SK-N-SH (cell line): Measurements from ENCODE around the gene PRKCI. TPM values are rescaled to one million over a fixed set of nuclear protein-coding genes. Genes with fewer than 3 reads are reported as not detected.

ENCODE experiments used
- CTCF ChIA-PET: fragments of 300-600, 350-600 bp; formaldehyde crosslinking; extraction: SDS; loops from one replicate; lab custom pipeline; 2021; lab: Yijun Ruan, JAX
- POLR2A ChIA-PET: fragments of 350-600 bp; sonication (Branson Sonifier 250); formaldehyde crosslinking; extraction: SDS; loops from one replicate; lab custom pipeline; 2020; ENCODE audit warnings: antibody characterized with exemption, inconsistent platforms; lab: Yijun Ruan, JAX
- DNase-seq: peaks from one replicate; pipeline ENCODE4 v3.0.0; 2012
- H2AFZ ChIP-seq: fragments of 200-600 bp; sonication (generic); 2 replicates; pipeline ENCODE4 v1.8.1; 2016; ENCODE audit warnings: antibody characterized with exemption, mild to moderate bottlenecking, low read depth
- H3F3A ChIP-seq: fragments of 200-600 bp; sonication (generic); replicated peaks from 2 replicates; pipeline ENCODE3; 2016; ENCODE audit warnings: antibody characterized with exemption, mild to moderate bottlenecking; ENCODE audit not compliant: insufficient read depth
- H3K27ac ChIP-seq, 2 experiments: fragments of 200-500 bp in 1 of 2; fragments of 200-600 bp in 1 of 2; sonication (Bioruptor generic) in 1 of 2; sonication (generic), shearing (Covaris generic) in 1 of 2; 2 replicates each; pipeline versions ENCODE4 v1.5.1 to v1.6.1; 2014 to 2016; ENCODE audit warnings: low read depth in 2 of 2, inconsistent platforms in 1 of 2, low read length in 1 of 2, mild to moderate bottlenecking in 1 of 2, mixed read lengths in 1 of 2
- H3K27me3 ChIP-seq: fragments of 200-600 bp; sonication (generic), shearing (Covaris generic); 2 replicates; pipeline ENCODE4 v1.6.1; 2016; ENCODE audit warnings: mixed run types; ENCODE audit not compliant: insufficient read depth
- H3K36me3 ChIP-seq, 2 experiments: fragments of 200-500 bp in 1 of 2; fragments of 200-600 bp in 1 of 2; sonication (Bioruptor generic) in 1 of 2; sonication (generic) in 1 of 2; replicated peaks in 1 of 2; 2 replicates each; pipeline versions ENCODE3 to v1.5.1; 2014 to 2016; ENCODE audit warnings: low read length in 1 of 2, mild to moderate bottlenecking in 1 of 2; ENCODE audit not compliant: insufficient read depth in 2 of 2, control insufficient read depth in 1 of 2
- H3K4me1 ChIP-seq, 2 experiments: fragments of 200-500 bp in 1 of 2; fragments of 200-600 bp in 1 of 2; sonication (Bioruptor generic) in 1 of 2; sonication (generic), shearing (Covaris generic) in 1 of 2; 2 replicates each; pipeline versions ENCODE4 v1.5.1 to v1.6.1; 2014 to 2016; ENCODE audit warnings: low read depth in 1 of 2, low read length in 1 of 2, mixed run types in 1 of 2; ENCODE audit not compliant: insufficient read depth in 2 of 2, control insufficient read depth in 1 of 2
- H3K4me2 ChIP-seq: fragments of 200-600 bp; sonication (generic), shearing (Covaris generic); 2 replicates; pipeline ENCODE4 v1.6.1; 2017; ENCODE audit warnings: mixed run types
- H3K4me3 ChIP-seq, 2 experiments: fragments of 200-500 bp in 1 of 2; fragments of 200-600 bp in 1 of 2; sonication (Bioruptor generic) in 1 of 2; sonication (generic), shearing (Covaris generic) in 1 of 2; 2 replicates each; pipeline versions ENCODE4 v1.5.1 to v1.8.1; 2014 to 2016; ENCODE audit warnings: low read depth in 2 of 2, inconsistent platforms in 1 of 2, low read length in 1 of 2, mild to moderate bottlenecking in 1 of 2, mixed read lengths in 1 of 2, moderate library complexity in 1 of 2
- H3K79me2 ChIP-seq: fragments of 200-600 bp; sonication (generic); 2 replicates; pipeline ENCODE4 v1.8.1; 2017; ENCODE audit warnings: mild to moderate bottlenecking; ENCODE audit not compliant: insufficient read depth
- H3K9ac ChIP-seq: fragments of 200-600 bp; sonication (generic); 2 replicates; pipeline ENCODE4 v1.6.1; 2017; ENCODE audit warnings: mixed run types
- H3K9me2 ChIP-seq: fragments of 200-600 bp; sonication (generic); 2 replicates; pipeline ENCODE4 v1.6.1; 2017; ENCODE audit warnings: mixed run types
- H3K9me3 ChIP-seq: fragments of 200-600 bp; sonication (generic); 2 replicates; pipeline ENCODE4 v1.6.1; 2017; ENCODE audit warnings: mixed run types, mild to moderate bottlenecking, moderate library complexity
- H4K20me1 ChIP-seq: fragments of 200-600 bp; sonication (generic); 2 replicates; pipeline ENCODE4 v1.6.1; 2017; ENCODE audit warnings: mild to moderate bottlenecking, mixed run types; ENCODE audit not compliant: insufficient read depth
- ELF1 ChIP-seq: IDR thresholded peaks from 2 replicates; pipeline ENCODE4 v1.4.0; 2012
- EP300 ChIP-seq, 2 experiments: IDR thresholded peaks; 2 replicates each; pipeline versions ENCODE4 v1.4.0 to v1.6.1; 2012; ENCODE audit warnings: borderline replicate concordance in 1 of 2, low read depth in 1 of 2, low read length in 1 of 2
- EZH2phosphoT487 ChIP-seq: fragments of 200-600 bp; sonication (generic); IDR thresholded peaks from 2 replicates; pipeline ENCODE4 v1.6.1; 2017; ENCODE audit warnings: low read depth, mixed run types, mild to moderate bottlenecking, antibody characterized with exemption, moderate library complexity, borderline replicate concordance
- FOSL2 ChIP-seq: IDR thresholded peaks from 2 replicates; pipeline ENCODE4 v1.4.0; 2012; ENCODE audit warnings: low read depth, mild to moderate bottlenecking, moderate library complexity, borderline replicate concordance
- FOXJ3 ChIP-seq: sonication (generic); formaldehyde crosslinking; IDR thresholded peaks from 2 replicates; pipeline ENCODE4 v1.5.1; 2020; ENCODE audit warnings: mild to moderate bottlenecking, missing genetic modification reagents
- FOXM1 ChIP-seq: IDR thresholded peaks from 2 replicates; pipeline ENCODE4 v1.4.0; 2012; ENCODE audit warnings: low read depth, mild to moderate bottlenecking
- GABPA ChIP-seq: IDR thresholded peaks from 2 replicates; pipeline ENCODE4 v1.4.0; 2012; ENCODE audit warnings: low read depth, mild to moderate bottlenecking
- GATA2 ChIP-seq: sonication (generic); formaldehyde crosslinking; IDR thresholded peaks from 2 replicates; pipeline ENCODE4 v1.5.0; 2020; ENCODE audit warnings: mild to moderate bottlenecking, missing genetic modification reagents
- MEF2A ChIP-seq: IDR thresholded peaks from 2 replicates; pipeline ENCODE4 v1.4.0; 2012; ENCODE audit warnings: low read depth, borderline replicate concordance
- POLR2AphosphoS5 ChIP-seq: IDR thresholded peaks from 2 replicates; pipeline ENCODE4 v1.6.1; 2012; ENCODE audit warnings: low read depth, low read length
- RAD21 ChIP-seq: IDR thresholded peaks from 2 replicates; pipeline ENCODE4 v1.6.1; 2012; ENCODE audit warnings: mild to moderate bottlenecking, low read length
- RCOR1 ChIP-seq: fragments of 150-350 bp; IDR thresholded peaks from 2 replicates; pipeline ENCODE4 v1.6.1; 2017; ENCODE audit warnings: antibody characterized with exemption, low read length
- SIN3A ChIP-seq: IDR thresholded peaks from 2 replicates; pipeline ENCODE4 v1.6.1; 2012; ENCODE audit warnings: low read depth, mild to moderate bottlenecking, low read length, moderate library complexity, borderline replicate concordance
- TEAD4 ChIP-seq: IDR thresholded peaks from 2 replicates; pipeline ENCODE4 v1.4.0; 2012; ENCODE audit warnings: mild to moderate bottlenecking, borderline replicate concordance; ENCODE audit not compliant: insufficient read depth
- WGBS: methylation state at CpG from one replicate; pipeline ENCODE4 v1.1.6; 2017; ENCODE audit warnings: low lambda C conversion rate; 5-methylcytosine and 5-hydroxymethylcytosine counted together
- polyA plus RNA-seq, 3 experiments: library from polyadenylated mRNA; depleted of rRNA; stranded (reverse); fragments of >200 nt; gene quantifications; 2 replicates each; pipeline ENCODE4 v1.2.3, GENCODE V29; 2012
- TF ChIP-seq, protein P1 (sequence below): fragments of 200-600 bp; sonication (generic); IDR thresholded peaks from 2 replicates; pipeline ENCODE4 v1.6.1; 2017; ENCODE audit warnings: antibody characterized with exemption, mild to moderate bottlenecking, moderate library complexity
- TF ChIP-seq, protein P2 (sequence below): IDR thresholded peaks from 2 replicates; pipeline ENCODE4 v1.6.1; 2012; ENCODE audit warnings: mild to moderate bottlenecking, low read depth, low read length, moderate library complexity
- TF ChIP-seq, protein P3 (sequence below): IDR thresholded peaks from 2 replicates; pipeline ENCODE4; 2012

Gene PRKCI
- polyA plus RNA-seq, 1 of the 3 experiments (the other 2 are of a cell fraction), result 10.1 TPM

GRCh38 chr3:170258105-170258487 is 35.9 kb downstream of the PRKCI start:
- no peak overlapping the region for H3K27ac ChIP-seq
- ChIA-PET POLR2A (no interaction called here), CTCF (no interaction called here)
- no peak overlapping the region for H3K4me2 ChIP-seq
- H3K27me3 ChIP-seq, result no peaks in the 10 kb centered on the region
- 72% methylated on average over 3 of the region's 3 CpGs for WGBS
- peaks cover 4% of the 10 kb centered on the region for H3F3A ChIP-seq
- DNase-seq, result no peak
- H3K36me3 ChIP-seq, result peaks cover 0 to 26% of the 10 kb centered on the region in 2 experiments
- peaks cover 32% of the 10 kb centered on the region for H3K79me2 ChIP-seq
- no peak overlapping the region for H3K4me3 ChIP-seq
- TF ChIP-seq SIN3A (no peak), EP300 (IDR thresholded peaks at IDR 0.05; ENCODE audit: borderline replicate concordance in 1 of 2, low read depth in 1 of 2, low read length in 1 of 2) (no peak)
- TF ChIP-seq, protein P1, sequence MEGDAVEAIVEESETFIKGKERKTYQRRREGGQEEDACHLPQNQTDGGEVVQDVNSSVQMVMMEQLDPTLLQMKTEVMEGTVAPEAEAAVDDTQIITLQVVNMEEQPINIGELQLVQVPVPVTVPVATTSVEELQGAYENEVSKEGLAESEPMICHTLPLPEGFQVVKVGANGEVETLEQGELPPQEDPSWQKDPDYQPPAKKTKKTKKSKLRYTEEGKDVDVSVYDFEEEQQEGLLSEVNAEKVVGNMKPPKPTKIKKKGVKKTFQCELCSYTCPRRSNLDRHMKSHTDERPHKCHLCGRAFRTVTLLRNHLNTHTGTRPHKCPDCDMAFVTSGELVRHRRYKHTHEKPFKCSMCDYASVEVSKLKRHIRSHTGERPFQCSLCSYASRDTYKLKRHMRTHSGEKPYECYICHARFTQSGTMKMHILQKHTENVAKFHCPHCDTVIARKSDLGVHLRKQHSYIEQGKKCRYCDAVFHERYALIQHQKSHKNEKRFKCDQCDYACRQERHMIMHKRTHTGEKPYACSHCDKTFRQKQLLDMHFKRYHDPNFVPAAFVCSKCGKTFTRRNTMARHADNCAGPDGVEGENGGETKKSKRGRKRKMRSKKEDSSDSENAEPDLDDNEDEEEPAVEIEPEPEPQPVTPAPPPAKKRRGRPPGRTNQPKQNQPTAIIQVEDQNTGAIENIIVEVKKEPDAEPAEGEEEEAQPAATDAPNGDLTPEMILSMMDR, result no peak
- H3K9me2 ChIP-seq, result no peaks in the 10 kb centered on the region
- no peak overlapping the region for H3K9ac ChIP-seq
- H3K9me3 ChIP-seq, result 0 out of 2 replicates have a peak, but pooled peaks cover 10% of the 10 kb centered on the region
- H4K20me1 ChIP-seq, result no peaks in the 10 kb centered on the region
- no peak overlapping the region for H2AFZ ChIP-seq
- H3K4me1 ChIP-seq, result no peaks in the 10 kb centered on the region

DNA sequence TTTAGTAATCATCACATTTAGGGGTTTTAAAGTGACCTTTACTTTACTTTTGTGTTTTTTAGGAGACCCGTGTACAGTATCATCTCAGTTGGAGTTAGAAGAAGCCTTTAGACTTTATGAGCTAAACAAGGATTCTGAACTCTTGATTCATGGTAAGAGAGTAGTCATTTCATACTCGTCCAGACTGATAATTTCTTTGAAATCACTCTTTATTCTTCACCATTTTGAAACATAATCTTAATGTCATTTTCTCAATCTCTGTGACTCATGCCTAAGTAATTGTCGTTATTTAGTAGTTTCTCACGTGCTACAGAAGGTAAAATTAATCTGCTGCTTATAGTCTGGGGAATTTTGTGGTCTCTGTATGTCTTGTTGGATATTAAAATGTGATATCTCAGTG is 37.7 kb downstream of the PRKCI start:
- H3K27me3 ChIP-seq, result no peaks in the 10 kb centered on the region
- no peak overlapping the region for H2AFZ ChIP-seq
- DNase-seq, result no peak
- no peaks in the 10 kb centered on the region for H4K20me1 ChIP-seq
- POLR2A ChIA-PET, result no interaction called here
- CTCF ChIA-PET, result no interaction called here
- no peak overlapping the region for H3K9ac ChIP-seq
- H3K36me3 ChIP-seq, result peaks cover 0 to 32% of the 10 kb centered on the region in 2 experiments
- peaks cover 32% of the 10 kb centered on the region for H3K79me2 ChIP-seq
- no peaks in the 10 kb centered on the region for H3K4me1 ChIP-seq
- no peak overlapping the region for H3K4me3 ChIP-seq
- no peak overlapping the region for H3K27ac ChIP-seq
- H3F3A ChIP-seq, result no peaks in the 10 kb centered on the region
- H3K4me2 ChIP-seq, result no peak overlapping the region
- H3K9me3 ChIP-seq, result 0 out of 2 replicates have a peak, but pooled peaks cover 10% of the 10 kb centered on the region
- WGBS, result 93% methylated on average over 4 of the region's 4 CpGs
- no peaks in the 10 kb centered on the region for H3K9me2 ChIP-seq
- TF ChIP-seq GATA2 (CRISPR knock-in tag), result no peak
- TF ChIP-seq, protein P2, sequence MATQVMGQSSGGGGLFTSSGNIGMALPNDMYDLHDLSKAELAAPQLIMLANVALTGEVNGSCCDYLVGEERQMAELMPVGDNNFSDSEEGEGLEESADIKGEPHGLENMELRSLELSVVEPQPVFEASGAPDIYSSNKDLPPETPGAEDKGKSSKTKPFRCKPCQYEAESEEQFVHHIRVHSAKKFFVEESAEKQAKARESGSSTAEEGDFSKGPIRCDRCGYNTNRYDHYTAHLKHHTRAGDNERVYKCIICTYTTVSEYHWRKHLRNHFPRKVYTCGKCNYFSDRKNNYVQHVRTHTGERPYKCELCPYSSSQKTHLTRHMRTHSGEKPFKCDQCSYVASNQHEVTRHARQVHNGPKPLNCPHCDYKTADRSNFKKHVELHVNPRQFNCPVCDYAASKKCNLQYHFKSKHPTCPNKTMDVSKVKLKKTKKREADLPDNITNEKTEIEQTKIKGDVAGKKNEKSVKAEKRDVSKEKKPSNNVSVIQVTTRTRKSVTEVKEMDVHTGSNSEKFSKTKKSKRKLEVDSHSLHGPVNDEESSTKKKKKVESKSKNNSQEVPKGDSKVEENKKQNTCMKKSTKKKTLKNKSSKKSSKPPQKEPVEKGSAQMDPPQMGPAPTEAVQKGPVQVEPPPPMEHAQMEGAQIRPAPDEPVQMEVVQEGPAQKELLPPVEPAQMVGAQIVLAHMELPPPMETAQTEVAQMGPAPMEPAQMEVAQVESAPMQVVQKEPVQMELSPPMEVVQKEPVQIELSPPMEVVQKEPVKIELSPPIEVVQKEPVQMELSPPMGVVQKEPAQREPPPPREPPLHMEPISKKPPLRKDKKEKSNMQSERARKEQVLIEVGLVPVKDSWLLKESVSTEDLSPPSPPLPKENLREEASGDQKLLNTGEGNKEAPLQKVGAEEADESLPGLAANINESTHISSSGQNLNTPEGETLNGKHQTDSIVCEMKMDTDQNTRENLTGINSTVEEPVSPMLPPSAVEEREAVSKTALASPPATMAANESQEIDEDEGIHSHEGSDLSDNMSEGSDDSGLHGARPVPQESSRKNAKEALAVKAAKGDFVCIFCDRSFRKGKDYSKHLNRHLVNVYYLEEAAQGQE, result no peak
- TF ChIP-seq RAD21, result no peak
- no peak for TF ChIP-seq GABPA
- TF ChIP-seq TEAD4, result no peak
- TF ChIP-seq FOSL2, result no peak
- TF ChIP-seq EZH2phosphoT487, result no peak
- TF ChIP-seq ELF1, result no peak
- no peak for TF ChIP-seq FOXM1
- TF ChIP-seq, protein P1, result no peak
- no peak for TF ChIP-seq SIN3A
- TF ChIP-seq, protein P3, sequence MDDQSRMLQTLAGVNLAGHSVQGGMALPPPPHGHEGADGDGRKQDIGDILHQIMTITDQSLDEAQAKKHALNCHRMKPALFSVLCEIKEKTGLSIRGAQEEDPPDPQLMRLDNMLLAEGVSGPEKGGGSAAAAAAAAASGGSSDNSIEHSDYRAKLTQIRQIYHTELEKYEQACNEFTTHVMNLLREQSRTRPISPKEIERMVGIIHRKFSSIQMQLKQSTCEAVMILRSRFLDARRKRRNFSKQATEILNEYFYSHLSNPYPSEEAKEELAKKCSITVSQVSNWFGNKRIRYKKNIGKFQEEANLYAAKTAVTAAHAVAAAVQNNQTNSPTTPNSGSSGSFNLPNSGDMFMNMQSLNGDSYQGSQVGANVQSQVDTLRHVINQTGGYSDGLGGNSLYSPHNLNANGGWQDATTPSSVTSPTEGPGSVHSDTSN, result no peak
- TF ChIP-seq POLR2AphosphoS5, result no peak
- TF ChIP-seq MEF2A, result no peak
- TF ChIP-seq FOXJ3, result no peak
- no peak for TF ChIP-seq RCOR1
